Measurements from ENCODE around the gene C1orf105. TPM values are rescaled to one million over a fixed set of nuclear protein-coding genes. Genes with fewer than 3 reads are reported as not detected.
"Not testable (repeated sequence)": the region's sequence is repeated elsewhere in the genome, so short reads cannot be mapped to it uniquely, and the experiment has no call there.

Gene C1orf105
- total RNA-seq, 1 experiment from 2014 or later, result not detected

DNA sequence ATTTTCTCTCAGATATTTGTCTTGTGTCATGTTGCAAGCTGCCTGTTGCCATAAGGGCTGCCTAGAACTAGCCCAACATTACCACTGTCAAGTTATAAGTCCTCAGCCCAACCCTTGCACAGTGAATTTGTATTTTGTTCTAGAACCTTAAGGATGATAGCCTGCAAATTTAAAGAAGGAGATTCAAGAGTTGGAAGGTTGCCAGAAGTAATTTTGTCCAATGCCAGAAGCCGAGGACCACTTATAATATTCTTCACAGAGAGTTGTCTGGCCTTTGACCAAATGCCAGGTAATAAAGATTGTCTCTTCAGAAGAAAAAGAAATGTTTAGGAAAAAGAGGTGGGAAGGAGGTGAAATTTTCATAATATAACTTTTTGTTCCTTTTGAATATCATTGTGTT, 71.9 kb downstream of the C1orf105 start:
- DNase-seq (ENCODE audit: low read depth, low spot score), result no peak

DNA sequence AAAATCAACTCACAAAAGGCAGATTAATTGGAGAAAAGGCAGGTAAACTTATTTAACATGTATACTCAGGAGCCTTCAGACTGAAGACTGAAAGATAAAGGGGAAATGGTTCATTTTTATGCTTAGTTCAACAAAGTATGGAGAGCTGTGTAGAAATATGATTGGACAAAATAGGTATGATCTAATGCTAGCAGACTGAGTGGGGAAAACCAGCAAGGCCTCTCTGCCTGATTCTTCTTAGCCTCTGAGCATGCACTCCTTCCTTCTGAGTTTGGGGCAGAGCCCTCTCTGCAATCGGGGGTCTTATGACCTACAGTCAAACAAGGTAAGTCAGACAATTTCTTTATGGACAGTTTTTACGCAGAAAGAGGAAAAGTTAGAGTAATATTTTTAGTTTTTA, 73.7 kb downstream of the C1orf105 start:
- in situ Hi-C loops (cut with HindIII; ENCODE audit: low pct_unique_long_range_greater_than_20kb, low sequenced_read_pairs), result no loop called here
- no peak for DNase-seq (ENCODE audit: low read depth, low spot score)

More for the DNA sequence above, 71.9 kb downstream of the C1orf105 start:
- in situ Hi-C loops (cut with HindIII; ENCODE audit: low pct_unique_long_range_greater_than_20kb, low sequenced_read_pairs), result no loop called here

GRCh38 chr1:172496127-172496526, 75.6 kb downstream of the C1orf105 start:
- in situ Hi-C loops (cut with HindIII; ENCODE audit: low pct_unique_long_range_greater_than_20kb, low sequenced_read_pairs); DNase-seq (ENCODE audit: low read depth, low spot score): not testable (repeated sequence)

GRCh38 chr1:172496678-172497077, 76.2 kb downstream of the C1orf105 start:
- no peak for DNase-seq (ENCODE audit: low read depth, low spot score)
- in situ Hi-C loops (cut with HindIII; ENCODE audit: low pct_unique_long_range_greater_than_20kb, low sequenced_read_pairs), result no loop called here

DNA sequence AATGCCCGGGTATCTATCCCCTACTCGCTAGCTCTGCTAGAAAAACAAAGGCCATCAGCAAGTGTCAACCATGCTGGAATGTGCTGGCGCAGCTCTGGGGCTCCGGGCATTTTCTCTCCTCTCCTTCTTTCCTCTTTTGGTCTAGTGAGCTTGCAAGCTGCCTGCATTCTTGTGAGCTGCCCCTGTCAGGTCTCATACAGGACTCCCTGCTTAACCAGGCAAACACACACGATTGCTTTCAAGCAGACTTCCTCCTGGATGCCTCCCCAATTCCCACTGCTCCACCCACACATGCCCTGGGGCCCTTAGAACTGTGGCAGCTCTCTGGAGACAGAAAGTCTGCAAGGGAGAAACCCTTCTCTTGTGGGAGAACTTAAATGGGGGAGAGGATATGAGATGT, 76.7 kb downstream of the C1orf105 start:
- peak; percentile 82 for DNase-seq (ENCODE audit: low read depth, low spot score)
- in situ Hi-C loops (cut with HindIII; ENCODE audit: low pct_unique_long_range_greater_than_20kb, low sequenced_read_pairs), result no loop called here

- no peak for DNase-seq (ENCODE audit: low read depth, low spot score)
- in situ Hi-C loops (cut with HindIII; ENCODE audit: low pct_unique_long_range_greater_than_20kb, low sequenced_read_pairs), result no loop called here
These were observed 78.4 kb downstream of the C1orf105 start for GRCh38 chr1:172498857-172499256.

DNA sequence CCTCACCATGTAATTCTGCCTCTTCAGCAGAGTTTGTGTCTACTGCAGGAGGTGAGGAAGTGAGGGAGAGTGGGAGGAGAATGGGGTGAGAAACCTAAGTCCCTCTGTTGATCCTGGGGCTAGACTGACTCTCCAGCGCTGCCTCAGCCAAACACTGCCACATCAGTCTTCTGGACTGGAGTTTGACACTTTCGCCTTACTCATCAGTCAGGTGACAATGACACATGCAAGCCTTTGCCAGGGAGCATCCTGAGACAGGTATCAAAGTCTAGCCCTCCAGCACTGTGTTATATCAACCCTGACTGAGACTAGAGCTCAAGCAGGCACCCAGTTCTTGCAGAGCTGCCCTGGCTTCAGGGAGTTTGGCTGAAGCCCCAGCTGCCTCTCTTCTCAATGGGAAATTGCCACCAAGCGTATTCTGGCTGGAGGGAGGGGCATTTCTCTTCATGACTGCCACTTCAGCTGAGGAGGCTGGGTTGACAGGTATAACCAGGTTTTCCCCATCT, 79.2 kb downstream of the C1orf105 start:
- DNase-seq (ENCODE audit: low read depth, low spot score), result peak; percentile 50
- in situ Hi-C loops (cut with HindIII; ENCODE audit: low pct_unique_long_range_greater_than_20kb, low sequenced_read_pairs), result no loop called here

DNA sequence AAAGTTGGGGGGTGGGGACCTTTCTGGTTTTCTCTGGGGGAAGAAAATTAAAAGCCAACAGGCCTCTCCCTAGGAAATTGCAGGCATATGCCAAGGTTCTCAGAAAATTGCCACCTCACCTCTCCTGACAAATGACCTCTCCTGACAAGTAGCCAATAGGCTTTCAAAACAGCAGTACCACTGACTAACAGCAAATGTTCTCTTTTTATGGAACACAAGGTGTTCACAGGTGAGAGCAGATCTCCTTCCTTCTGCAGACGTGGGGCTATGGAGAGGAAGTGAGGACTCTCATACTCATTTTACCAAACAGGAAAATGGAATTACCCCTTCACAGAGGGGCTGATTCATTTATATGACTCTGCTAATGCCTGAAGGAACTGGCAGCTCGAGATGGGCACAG, 79.7 kb downstream of the C1orf105 start:
- no peak for DNase-seq (ENCODE audit: low read depth, low spot score)
- in situ Hi-C loops (cut with HindIII; ENCODE audit: low pct_unique_long_range_greater_than_20kb, low sequenced_read_pairs), result no loop called here

- in situ Hi-C loops (cut with HindIII; ENCODE audit: low pct_unique_long_range_greater_than_20kb, low sequenced_read_pairs), result no loop called here
- DNase-seq (ENCODE audit: low read depth, low spot score), result no peak
These were observed 87.3 kb downstream of the C1orf105 start for GRCh38 chr1:172507741-172508140.

GRCh38 chr1:172510479-172510878, 90.0 kb downstream of the C1orf105 start:
- in situ Hi-C loops (cut with HindIII; ENCODE audit: low pct_unique_long_range_greater_than_20kb, low sequenced_read_pairs), result no loop called here
- no peak for DNase-seq (ENCODE audit: low read depth, low spot score)

GRCh38 chr1:172512591-172512990, 92.1 kb downstream of the C1orf105 start:
- no peak for DNase-seq (ENCODE audit: low read depth, low spot score)
- in situ Hi-C loops (cut with HindIII; ENCODE audit: low pct_unique_long_range_greater_than_20kb, low sequenced_read_pairs), result no loop called here

DNA sequence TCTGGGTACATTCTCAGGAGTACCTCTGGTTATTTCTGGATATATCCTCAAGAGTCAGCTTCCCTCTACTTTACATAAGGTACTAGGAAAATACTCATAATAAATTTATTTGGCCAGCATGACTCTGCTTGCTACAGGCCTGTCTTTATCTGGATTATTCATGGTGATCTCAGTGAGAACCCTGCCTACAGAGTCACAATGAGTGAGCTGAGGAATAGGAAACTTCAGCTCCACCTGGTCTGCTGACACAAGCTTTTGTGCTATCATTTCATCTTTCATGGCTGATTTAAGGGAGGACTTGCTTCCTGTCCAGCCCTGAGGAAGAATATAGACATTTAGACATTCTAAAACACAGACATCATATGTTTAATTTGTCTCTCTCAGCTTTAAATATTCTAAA, 93.0 kb downstream of the C1orf105 start:
- DNase-seq (ENCODE audit: low read depth, low spot score), result no peak

DNA sequence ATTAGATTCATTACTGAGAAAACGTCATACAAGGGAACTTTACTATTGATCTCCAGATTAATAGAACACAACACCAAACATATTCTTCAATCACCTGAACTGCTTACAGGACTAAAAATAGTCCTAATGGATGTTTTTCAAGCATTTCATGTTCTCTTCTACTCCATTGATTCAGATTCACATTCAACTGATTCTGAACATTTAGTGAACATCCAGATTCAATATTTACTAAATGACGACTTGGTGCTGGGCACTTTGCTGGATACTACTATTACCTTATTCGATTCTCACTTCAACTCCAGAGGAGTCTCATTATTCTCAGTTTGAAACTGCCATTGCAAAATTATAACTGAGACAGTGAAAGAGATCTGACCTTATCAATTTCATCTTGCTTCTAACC, 93.6 kb downstream of the C1orf105 start:
- DNase-seq (ENCODE audit: low read depth, low spot score), result no peak
- in situ Hi-C loops (cut with HindIII; ENCODE audit: low pct_unique_long_range_greater_than_20kb, low sequenced_read_pairs), result no loop called here

More for the DNA sequence above, 93.0 kb downstream of the C1orf105 start:
- in situ Hi-C loops (cut with HindIII; ENCODE audit: low pct_unique_long_range_greater_than_20kb, low sequenced_read_pairs), result no loop called here

- in situ Hi-C loops (cut with HindIII; ENCODE audit: low pct_unique_long_range_greater_than_20kb, low sequenced_read_pairs), result no loop called here
- no peak for DNase-seq (ENCODE audit: low read depth, low spot score)
These were observed 95.0 kb downstream of the C1orf105 start for GRCh38 chr1:172515436-172515835.

GRCh38 chr1:172515927-172516326, 95.4 kb downstream of the C1orf105 start:
- no peak for DNase-seq (ENCODE audit: low read depth, low spot score)
- in situ Hi-C loops (cut with HindIII; ENCODE audit: low pct_unique_long_range_greater_than_20kb, low sequenced_read_pairs), result no loop called here

- in situ Hi-C loops (cut with HindIII; ENCODE audit: low pct_unique_long_range_greater_than_20kb, low sequenced_read_pairs), result no loop called here
- DNase-seq (ENCODE audit: low read depth, low spot score), result no peak
These were observed 96.6 kb downstream of the C1orf105 start for GRCh38 chr1:172517081-172517480.

GRCh38 chr1:172517545-172517944, 97.1 kb downstream of the C1orf105 start:
- in situ Hi-C loops (cut with HindIII; ENCODE audit: low pct_unique_long_range_greater_than_20kb, low sequenced_read_pairs), result no loop called here

More at GRCh38 chr1:172517545-172517944, 97.1 kb downstream of the C1orf105 start:
- no peak for DNase-seq (ENCODE audit: low read depth, low spot score)

Data from SK-MEL-5 (cell line).